Body of pancreas (tissue), 4 donors: ENCODE data around the gene MAGI1. TPM values are rescaled to one million over a fixed set of nuclear protein-coding genes. Genes with fewer than 3 reads are reported as not detected.

ENCODE experiments used
- ATAC-seq: fragments of 150-250 bp; one replicate; pipeline ENCODE4 v1.9.1; 2016
- DNase-seq, 4 donors: peaks; one replicate each; pipeline ENCODE4 v3.0.0-alpha.2; 2019
- H3K27ac ChIP-seq, 4 donors: fragments of 200-600 bp; sonication (generic); 1 replicate in 3 of 4; 2 replicates in 1 of 4; pipeline versions ENCODE4 v1.5.1 to v1.6.1; 2016 to 2019; ENCODE audit warnings: mild to moderate bottlenecking in 1 of 4, mixed read lengths in 1 of 4, moderate library complexity in 1 of 4
- H3K27me3 ChIP-seq, 2 donors: fragments of 200-600 bp; sonication (generic); one replicate each; pipeline ENCODE4 v1.6.0; 2016; ENCODE audit warnings: mild to moderate bottlenecking in 1 of 2
- H3K36me3 ChIP-seq, 2 donors: fragments of 200-600 bp; sonication (generic); replicated peaks in 1 of 2; 2 replicates each; pipeline ENCODE4 v1.5.1; 2016; ENCODE audit warnings: low read depth in 2 of 2; ENCODE audit not compliant: insufficient read depth in 1 of 2
- H3K4me1 ChIP-seq: fragments of 200-600 bp; sonication (generic); one replicate; pipeline ENCODE4 v1.6.0; 2016
- H3K4me3 ChIP-seq, 2 donors: fragments of 200-600 bp; sonication (generic); 1 replicate in 1 of 2; 2 replicates in 1 of 2; pipeline ENCODE4 v1.5.1; 2016 to 2019
- H3K9me3 ChIP-seq, 3 donors: fragments of 200-600 bp; sonication (generic); 1 replicate in 2 of 3; 2 replicates in 1 of 3; pipeline ENCODE4 v1.5.1; 2016
- POLR2A ChIP-seq, 3 donors: fragments of 450-650 bp; IDR thresholded peaks; one replicate each; pipeline ENCODE4 v1.6.1; 2016; ENCODE audit warnings: antibody characterized with exemption in 3 of 3, mild to moderate bottlenecking in 2 of 3
- WGBS, 2 donors: methylation state at CpG; one replicate each; pipeline ENCODE4 v1.1.5; 2017; 5-methylcytosine and 5-hydroxymethylcytosine counted together
- intact Hi-C: fragments of 100-400 bp; cut with DNase I; formaldehyde crosslinking; loops from one replicate; pipeline ENCODE4 v1.15.1; 2023
- total RNA-seq, 2 donors: library from RNA; depleted of rRNA; stranded (reverse); fragments of >200 nt; gene quantifications; one replicate each; pipeline ENCODE4 v1.1.0, GENCODE V29; 2016
- TF ChIP-seq, protein P1 (sequence below), 7 experiments: fragments of 450-650 bp in 4 of 7; fragments of 200-600 bp in 3 of 7; sonication (generic) in 3 of 7; IDR thresholded peaks; one replicate each; pipeline ENCODE4 v1.5.1; 2016 to 2019; ENCODE audit warnings: antibody characterized with exemption in 7 of 7

Gene MAGI1
- total RNA-seq, 2 donors from 2014 or later, result 44.2 to 63.6 TPM

DNA sequence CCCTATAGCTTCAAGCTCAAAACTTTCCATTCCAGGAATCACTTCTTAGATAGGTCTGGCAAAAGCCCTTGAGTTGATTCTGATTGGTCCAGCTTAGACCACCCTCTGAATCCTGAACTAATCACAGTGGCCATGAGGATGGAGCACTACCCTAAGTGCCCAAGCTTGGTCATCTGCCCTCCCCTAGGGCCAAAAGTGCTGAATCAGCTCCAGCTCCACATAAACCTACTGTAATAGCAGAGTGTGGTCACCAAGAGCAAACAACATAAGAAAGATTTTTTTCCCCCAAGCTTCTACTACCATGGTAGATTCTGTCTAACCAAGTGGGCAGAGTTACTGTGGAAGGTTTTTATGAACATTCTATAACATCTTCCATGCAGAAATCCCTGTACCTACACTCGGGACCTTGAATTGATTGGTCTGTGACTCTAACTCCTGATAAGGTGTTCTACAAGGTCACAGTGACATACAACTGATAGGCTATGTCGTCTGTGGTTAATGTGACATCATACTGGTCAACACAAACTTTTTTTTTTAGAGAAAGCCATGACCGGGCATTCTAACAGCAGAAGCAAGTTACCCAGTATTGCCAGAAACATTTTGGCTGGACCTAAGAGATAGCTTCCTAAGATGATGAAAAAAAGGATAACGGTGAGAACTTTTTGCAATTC, 320.9 kb downstream of the MAGI1 start:
- WGBS, 2 donors, result 48 to 55% methylated on average over 4 of the region's 4 CpGs
- Histone ChIP-seq H3K27me3 (no peaks in the 10 kb centered on the region), H3K36me3 (no peaks in the 10 kb centered on the region), H3K4me1 (peaks cover 5% of the 10 kb centered on the region), H3K27ac (no peak overlapping the region), H3K9me3 (no peaks in the 10 kb centered on the region), H3K4me3 (no peak overlapping the region)
- DNase-seq, result no peak
- no peak for ATAC-seq
- intact Hi-C loops, result no loop called here
- TF ChIP-seq POLR2A (IDR thresholded peaks at IDR 0.05), result no peak
- TF ChIP-seq, protein P1, sequence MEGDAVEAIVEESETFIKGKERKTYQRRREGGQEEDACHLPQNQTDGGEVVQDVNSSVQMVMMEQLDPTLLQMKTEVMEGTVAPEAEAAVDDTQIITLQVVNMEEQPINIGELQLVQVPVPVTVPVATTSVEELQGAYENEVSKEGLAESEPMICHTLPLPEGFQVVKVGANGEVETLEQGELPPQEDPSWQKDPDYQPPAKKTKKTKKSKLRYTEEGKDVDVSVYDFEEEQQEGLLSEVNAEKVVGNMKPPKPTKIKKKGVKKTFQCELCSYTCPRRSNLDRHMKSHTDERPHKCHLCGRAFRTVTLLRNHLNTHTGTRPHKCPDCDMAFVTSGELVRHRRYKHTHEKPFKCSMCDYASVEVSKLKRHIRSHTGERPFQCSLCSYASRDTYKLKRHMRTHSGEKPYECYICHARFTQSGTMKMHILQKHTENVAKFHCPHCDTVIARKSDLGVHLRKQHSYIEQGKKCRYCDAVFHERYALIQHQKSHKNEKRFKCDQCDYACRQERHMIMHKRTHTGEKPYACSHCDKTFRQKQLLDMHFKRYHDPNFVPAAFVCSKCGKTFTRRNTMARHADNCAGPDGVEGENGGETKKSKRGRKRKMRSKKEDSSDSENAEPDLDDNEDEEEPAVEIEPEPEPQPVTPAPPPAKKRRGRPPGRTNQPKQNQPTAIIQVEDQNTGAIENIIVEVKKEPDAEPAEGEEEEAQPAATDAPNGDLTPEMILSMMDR (IDR thresholded peaks at IDR 0.05), result no peak

- Histone ChIP-seq H3K4me3 (no peak overlapping the region), H3K36me3 (no peaks in the 10 kb centered on the region), H3K9me3 (no peaks in the 10 kb centered on the region), H3K27me3 (no peaks in the 10 kb centered on the region), H3K4me1 (peaks cover 5% of the 10 kb centered on the region), H3K27ac (no peak overlapping the region)
- intact Hi-C loops, result no loop called here
- DNase-seq (no peak), ATAC-seq (no peak)
- no peak for TF ChIP-seq POLR2A (IDR thresholded peaks at IDR 0.05)
- TF ChIP-seq, protein P1 (IDR thresholded peaks at IDR 0.05), result no peak
- 76 to 83% methylated on average over 4 of the region's 4 CpGs for WGBS, 2 donors
Observed at GRCh38 chr3:65716071-65716751, 322.5 kb downstream of the MAGI1 start.

DNA sequence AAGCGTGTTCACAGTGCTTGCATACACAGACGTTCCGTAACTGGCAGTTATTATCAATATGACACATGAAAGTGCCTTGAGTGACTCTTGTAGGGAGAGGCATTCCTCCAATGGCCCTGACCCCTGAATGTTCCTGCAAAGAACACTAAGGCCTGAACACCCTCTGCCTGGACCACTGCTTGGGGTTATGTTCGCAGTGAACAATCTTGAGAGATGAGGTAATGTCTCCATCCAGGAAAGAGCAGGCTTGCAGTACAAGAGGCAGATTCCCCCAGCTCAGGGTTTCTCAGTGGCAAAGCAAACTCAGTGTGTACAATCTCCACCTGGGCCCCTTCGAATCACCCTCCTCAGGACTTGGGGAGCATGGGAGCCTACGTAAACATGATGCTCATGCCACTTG, 324.6 kb downstream of the MAGI1 start:
- WGBS, 2 donors, result 72 to 82% methylated on average over 6 of the region's 6 CpGs
- intact Hi-C loops, result no loop called here
- H3K9me3 ChIP-seq, result no peaks in the 10 kb centered on the region
- peak in 2 of 4 donors; percentile 3 to 19 for DNase-seq
- ATAC-seq, result no peak
- H3K36me3 ChIP-seq, result no peaks in the 10 kb centered on the region
- H3K4me3 ChIP-seq, result no peak overlapping the region
- TF ChIP-seq, protein P1 (IDR thresholded peaks at IDR 0.05), result no peak
- TF ChIP-seq POLR2A (IDR thresholded peaks at IDR 0.05), result no peak
- no peaks in the 10 kb centered on the region for H3K27me3 ChIP-seq
- H3K4me1 ChIP-seq, result peaks cover 5% of the 10 kb centered on the region
- no peak overlapping the region for H3K27ac ChIP-seq

DNA sequence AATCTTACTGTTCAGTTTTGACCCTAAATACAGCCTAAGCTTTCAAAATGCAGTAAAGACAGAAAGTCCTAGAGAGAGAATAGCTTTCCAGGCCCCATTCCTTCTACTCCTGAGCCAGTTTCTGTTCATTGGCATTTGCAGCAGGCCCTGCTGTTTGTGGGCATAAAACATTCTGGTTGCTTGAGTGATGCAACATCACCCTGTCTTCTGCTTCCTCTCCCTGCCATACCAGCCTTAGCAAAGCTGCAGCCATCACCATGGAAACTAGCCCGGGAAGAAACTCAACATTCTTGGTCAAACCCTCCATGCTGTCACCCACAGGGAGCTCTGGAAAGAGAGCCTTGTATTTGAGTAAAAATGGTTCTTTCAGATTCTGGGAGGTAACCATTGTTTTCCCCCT, 325.7 kb downstream of the MAGI1 start:
- peaks cover 6% of the 10 kb centered on the region for H3K4me1 ChIP-seq
- ATAC-seq (no peak), DNase-seq (no peak)
- no peaks in the 10 kb centered on the region for H3K27me3 ChIP-seq
- H3K36me3 ChIP-seq, result no peaks in the 10 kb centered on the region
- WGBS, 2 donors, result 50 to 80% methylated on average over 1 of the region's 1 CpG
- TF ChIP-seq POLR2A (IDR thresholded peaks at IDR 0.05), result no peak
- TF ChIP-seq, protein P1 (IDR thresholded peaks at IDR 0.05), result no peak
- H3K9me3 ChIP-seq, result no peaks in the 10 kb centered on the region
- intact Hi-C loops, result no loop called here
- H3K4me3 ChIP-seq, result no peak overlapping the region
- H3K27ac ChIP-seq, result no peak overlapping the region
